WTC11 (cell line): ENCODE data around the gene RING1.

Source experiments
- TF ChIP-seq, protein P1 (sequence below): sonication (generic); formaldehyde crosslinking; conservative IDR thresholded peaks from 2 replicates; pipeline ENCODE4 v1.8.1; 2022; ENCODE audit warnings: mild to moderate bottlenecking, missing genetic modification reagents
- TF ChIP-seq, protein P2 (sequence below): sonication (generic); formaldehyde crosslinking; IDR thresholded peaks from 2 replicates; pipeline ENCODE4 v1.8.1; 2023; ENCODE audit warnings: mild to moderate bottlenecking, moderate library complexity, missing genetic modification reagents
- TF ChIP-seq, protein P3 (sequence below): fragments of 200-600 bp; IDR thresholded peaks from 2 replicates; pipeline ENCODE4 v1.8.0; 2022; ENCODE audit warnings: antibody characterized with exemption
- TF ChIP-seq, protein P4 (sequence below): sonication (generic); formaldehyde crosslinking; IDR thresholded peaks from 2 replicates; pipeline ENCODE4 v1.8.0; 2022; ENCODE audit warnings: missing genetic modification reagents

DNA sequence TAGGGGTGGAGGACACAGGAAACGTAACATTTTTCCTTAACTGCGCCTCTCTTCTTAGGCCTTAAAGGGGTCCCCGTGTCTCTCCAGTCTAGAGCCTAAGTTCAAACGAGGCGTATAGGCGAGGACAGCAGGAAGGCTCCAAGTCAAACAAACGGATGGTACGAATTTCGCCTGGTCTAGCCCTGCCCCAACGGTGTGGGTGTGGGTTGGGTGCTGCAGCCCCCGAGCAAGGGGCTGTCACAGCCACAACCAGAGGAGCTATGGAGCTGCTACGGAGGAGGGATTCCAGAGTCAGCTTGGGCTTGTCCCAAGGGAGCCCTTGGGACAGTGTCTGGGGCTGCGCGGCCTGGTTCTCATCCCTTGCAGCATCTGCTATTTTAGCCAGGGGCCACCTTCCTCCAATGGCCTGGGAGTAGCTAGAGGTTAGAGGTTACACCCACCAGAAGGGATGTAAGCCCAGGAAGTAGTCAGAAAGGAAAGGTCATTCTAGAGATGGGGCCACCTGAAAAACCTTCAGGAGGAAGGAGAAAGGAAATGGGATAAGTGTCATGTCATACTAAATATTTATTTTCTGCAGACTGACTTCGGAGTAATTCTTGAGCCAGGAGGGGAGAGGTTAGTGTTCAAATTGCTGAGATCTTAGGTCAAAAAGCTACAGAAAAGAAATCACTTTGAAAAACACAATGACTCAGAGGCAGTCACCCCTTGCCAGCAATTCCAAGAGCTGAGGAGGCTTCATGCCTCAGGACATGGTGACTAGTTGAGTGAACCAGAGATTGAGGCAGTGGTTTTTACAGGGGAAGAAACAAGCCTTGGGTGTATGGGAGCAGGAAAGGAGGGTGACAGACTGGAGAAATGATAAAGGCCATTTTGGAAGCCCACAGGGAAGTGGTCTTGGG lies 41.7 kb downstream of the RING1 start:
- TF ChIP-seq, protein P1, sequence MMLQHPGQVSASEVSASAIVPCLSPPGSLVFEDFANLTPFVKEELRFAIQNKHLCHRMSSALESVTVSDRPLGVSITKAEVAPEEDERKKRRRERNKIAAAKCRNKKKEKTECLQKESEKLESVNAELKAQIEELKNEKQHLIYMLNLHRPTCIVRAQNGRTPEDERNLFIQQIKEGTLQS (CRISPR knock-in tag): no peak
- TF ChIP-seq, protein P2, sequence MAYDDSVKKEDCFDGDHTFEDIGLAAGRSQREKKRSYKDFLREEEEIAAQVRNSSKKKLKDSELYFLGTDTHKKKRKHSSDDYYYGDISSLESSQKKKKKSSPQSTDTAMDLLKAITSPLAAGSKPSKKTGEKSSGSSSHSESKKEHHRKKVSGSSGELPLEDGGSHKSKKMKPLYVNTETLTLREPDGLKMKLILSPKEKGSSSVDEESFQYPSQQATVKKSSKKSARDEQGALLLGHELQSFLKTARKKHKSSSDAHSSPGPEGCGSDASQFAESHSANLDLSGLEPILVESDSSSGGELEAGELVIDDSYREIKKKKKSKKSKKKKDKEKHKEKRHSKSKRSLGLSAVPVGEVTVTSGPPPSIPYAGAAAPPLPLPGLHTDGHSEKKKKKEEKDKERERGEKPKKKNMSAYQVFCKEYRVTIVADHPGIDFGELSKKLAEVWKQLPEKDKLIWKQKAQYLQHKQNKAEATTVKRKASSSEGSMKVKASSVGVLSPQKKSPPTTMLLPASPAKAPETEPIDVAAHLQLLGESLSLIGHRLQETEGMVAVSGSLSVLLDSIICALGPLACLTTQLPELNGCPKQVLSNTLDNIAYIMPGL (CRISPR knock-in tag): no peak
- TF ChIP-seq, protein P3, sequence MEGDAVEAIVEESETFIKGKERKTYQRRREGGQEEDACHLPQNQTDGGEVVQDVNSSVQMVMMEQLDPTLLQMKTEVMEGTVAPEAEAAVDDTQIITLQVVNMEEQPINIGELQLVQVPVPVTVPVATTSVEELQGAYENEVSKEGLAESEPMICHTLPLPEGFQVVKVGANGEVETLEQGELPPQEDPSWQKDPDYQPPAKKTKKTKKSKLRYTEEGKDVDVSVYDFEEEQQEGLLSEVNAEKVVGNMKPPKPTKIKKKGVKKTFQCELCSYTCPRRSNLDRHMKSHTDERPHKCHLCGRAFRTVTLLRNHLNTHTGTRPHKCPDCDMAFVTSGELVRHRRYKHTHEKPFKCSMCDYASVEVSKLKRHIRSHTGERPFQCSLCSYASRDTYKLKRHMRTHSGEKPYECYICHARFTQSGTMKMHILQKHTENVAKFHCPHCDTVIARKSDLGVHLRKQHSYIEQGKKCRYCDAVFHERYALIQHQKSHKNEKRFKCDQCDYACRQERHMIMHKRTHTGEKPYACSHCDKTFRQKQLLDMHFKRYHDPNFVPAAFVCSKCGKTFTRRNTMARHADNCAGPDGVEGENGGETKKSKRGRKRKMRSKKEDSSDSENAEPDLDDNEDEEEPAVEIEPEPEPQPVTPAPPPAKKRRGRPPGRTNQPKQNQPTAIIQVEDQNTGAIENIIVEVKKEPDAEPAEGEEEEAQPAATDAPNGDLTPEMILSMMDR: no peak
- TF ChIP-seq, protein P4, sequence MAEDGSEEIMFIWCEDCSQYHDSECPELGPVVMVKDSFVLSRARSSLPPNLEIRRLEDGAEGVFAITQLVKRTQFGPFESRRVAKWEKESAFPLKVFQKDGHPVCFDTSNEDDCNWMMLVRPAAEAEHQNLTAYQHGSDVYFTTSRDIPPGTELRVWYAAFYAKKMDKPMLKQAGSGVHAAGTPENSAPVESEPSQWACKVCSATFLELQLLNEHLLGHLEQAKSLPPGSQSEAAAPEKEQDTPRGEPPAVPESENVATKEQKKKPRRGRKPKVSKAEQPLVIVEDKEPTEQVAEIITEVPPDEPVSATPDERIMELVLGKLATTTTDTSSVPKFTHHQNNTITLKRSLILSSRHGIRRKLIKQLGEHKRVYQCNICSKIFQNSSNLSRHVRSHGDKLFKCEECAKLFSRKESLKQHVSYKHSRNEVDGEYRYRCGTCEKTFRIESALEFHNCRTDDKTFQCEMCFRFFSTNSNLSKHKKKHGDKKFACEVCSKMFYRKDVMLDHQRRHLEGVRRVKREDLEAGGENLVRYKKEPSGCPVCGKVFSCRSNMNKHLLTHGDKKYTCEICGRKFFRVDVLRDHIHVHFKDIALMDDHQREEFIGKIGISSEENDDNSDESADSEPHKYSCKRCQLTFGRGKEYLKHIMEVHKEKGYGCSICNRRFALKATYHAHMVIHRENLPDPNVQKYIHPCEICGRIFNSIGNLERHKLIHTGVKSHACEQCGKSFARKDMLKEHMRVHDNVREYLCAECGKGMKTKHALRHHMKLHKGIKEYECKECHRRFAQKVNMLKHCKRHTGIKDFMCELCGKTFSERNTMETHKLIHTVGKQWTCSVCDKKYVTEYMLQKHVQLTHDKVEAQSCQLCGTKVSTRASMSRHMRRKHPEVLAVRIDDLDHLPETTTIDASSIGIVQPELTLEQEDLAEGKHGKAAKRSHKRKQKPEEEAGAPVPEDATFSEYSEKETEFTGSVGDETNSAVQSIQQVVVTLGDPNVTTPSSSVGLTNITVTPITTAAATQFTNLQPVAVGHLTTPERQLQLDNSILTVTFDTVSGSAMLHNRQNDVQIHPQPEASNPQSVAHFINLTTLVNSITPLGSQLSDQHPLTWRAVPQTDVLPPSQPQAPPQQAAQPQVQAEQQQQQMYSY: no peak
